DOHH2 (cell line): ENCODE measurements around the gene IL34.

ENCODE experiments used
- CTCF ChIP-seq: fragments of 200-600 bp; sonication (generic); IDR thresholded peaks from one replicate; pipeline ENCODE4 v1.5.1; 2014; ENCODE audit warnings: antibody characterized with exemption, mild to moderate bottlenecking, low read depth, low read length; ENCODE audit not compliant: poor library complexity, severe bottlenecking
- EZH2phosphoT487 ChIP-seq: fragments of 200-600 bp; sonication (generic); IDR thresholded peaks from 2 replicates; pipeline ENCODE4 v1.6.1; 2017; ENCODE audit warnings: borderline replicate concordance, mild to moderate bottlenecking, antibody characterized with exemption, low read length, moderate library complexity, mixed read lengths

- TF ChIP-seq CTCF, result no peak
- TF ChIP-seq EZH2phosphoT487, result no peak
Observed at GRCh38 chr16:70659953-70660671, 13.8 kb downstream of the IL34 start.
